ENCODE results near the gene PAK2. TPM values are rescaled to one million over a fixed set of nuclear protein-coding genes. Genes with fewer than 3 reads are reported as not detected.
A peak's percentile ranks its signal among the peaks of the same experiment; 100 is the strongest.

The PAK2 gene
- total RNA-seq, 2 experiments from 2014 or later, result 36.2 to 41.7 TPM

- Mint-ChIP-seq H3K27me3 (no peaks in the 10 kb centered on the region), H3K36me3 (ENCODE audit: low read depth) (peaks cover 70% of the 10 kb centered on the region), H3K4me3 (no peak overlapping the region), H3K4me1 (ENCODE audit: low read depth) (peaks cover 43% of the 10 kb centered on the region), H3K27ac (no peak overlapping the region), H3K9me3 (no peaks in the 10 kb centered on the region)
- CTCF ChIA-PET, result no interaction called here
- no peak for TF ChIP-seq CTCF (IDR thresholded peaks at IDR 0.05)
- ATAC-seq (ENCODE audit: poor library complexity), result no peak
- H3K27ac ChIP-seq (ENCODE audit: low read depth in 1 of 2, low read length in 2 of 2), result no peak overlapping the region
- no peak overlapping the region for H3K4me3 ChIP-seq (ENCODE audit: low read length)
- no peaks in the 10 kb centered on the region for H3K27me3 ChIP-seq (ENCODE audit: control insufficient read depth in 1 of 2, insufficient read depth in 2 of 2, low read length in 2 of 2)
- H3K4me1 ChIP-seq (ENCODE audit: insufficient read depth, low read length), result no peaks in the 10 kb centered on the region
- H3K36me3 ChIP-seq (ENCODE audit: insufficient read depth, low read length), result peaks cover 46% of the 10 kb centered on the region
- no peak for DNase-seq
- POLR2A ChIA-PET, result no interaction called here
- intact Hi-C loops (cut with DNase I, micrococcal nuclease), result no loop called here
- no peaks in the 10 kb centered on the region for H3K9me3 ChIP-seq (ENCODE audit: control insufficient read depth in 1 of 2, insufficient read depth in 1 of 2, low read length in 2 of 2)
These were observed 53.1 kb downstream of the PAK2 start for GRCh38 chr3:196792771-196793170.

- ChIA-PET CTCF (no interaction called here), POLR2A (no interaction called here)
- Histone ChIP-seq H3K9me3 (ENCODE audit: control insufficient read depth in 1 of 2, insufficient read depth in 1 of 2, low read length in 2 of 2) (no peaks in the 10 kb centered on the region), H3K4me3 (ENCODE audit: low read length) (no peak overlapping the region), H3K36me3 (ENCODE audit: insufficient read depth, low read length) (peaks cover 43% of the 10 kb centered on the region), H3K4me1 (ENCODE audit: insufficient read depth, low read length) (no peaks in the 10 kb centered on the region), H3K27me3 (ENCODE audit: control insufficient read depth in 1 of 2, insufficient read depth in 2 of 2, low read length in 2 of 2) (no peaks in the 10 kb centered on the region), H3K27ac (ENCODE audit: low read depth in 1 of 2, low read length in 2 of 2) (no peak overlapping the region)
- ATAC-seq (ENCODE audit: poor library complexity) (no peak), DNase-seq (no peak)
- intact Hi-C loops (cut with DNase I, micrococcal nuclease), result no loop called here
- TF ChIP-seq CTCF (IDR thresholded peaks at IDR 0.05), result no peak
- Mint-ChIP-seq H3K4me3 (no peak overlapping the region), H3K4me1 (ENCODE audit: low read depth) (peaks cover 43% of the 10 kb centered on the region), H3K27me3 (no peaks in the 10 kb centered on the region), H3K27ac (no peak overlapping the region), H3K9me3 (no peaks in the 10 kb centered on the region), H3K36me3 (ENCODE audit: low read depth) (peaks cover 66% of the 10 kb centered on the region)
These were observed 53.6 kb downstream of the PAK2 start for GRCh38 chr3:196793246-196793645.

- H3K4me3 ChIP-seq (ENCODE audit: low read length), result no peak overlapping the region
- intact Hi-C loops (cut with DNase I, micrococcal nuclease), result no loop called here
- Mint-ChIP-seq H3K4me3 (no peak overlapping the region), H3K27me3 (no peaks in the 10 kb centered on the region), H3K9me3 (no peaks in the 10 kb centered on the region), H3K36me3 (ENCODE audit: low read depth) (peaks cover 63% of the 10 kb centered on the region), H3K27ac (peak overlapping the region; percentile 16), H3K4me1 (ENCODE audit: low read depth) (peaks cover 35% of the 10 kb centered on the region)
- H3K27ac ChIP-seq (ENCODE audit: low read depth in 1 of 2, low read length in 2 of 2), result no peak overlapping the region
- no peaks in the 10 kb centered on the region for H3K4me1 ChIP-seq (ENCODE audit: insufficient read depth, low read length)
- no peaks in the 10 kb centered on the region for H3K27me3 ChIP-seq (ENCODE audit: control insufficient read depth in 1 of 2, insufficient read depth in 2 of 2, low read length in 2 of 2)
- TF ChIP-seq CTCF (IDR thresholded peaks at IDR 0.05), result no peak
- H3K9me3 ChIP-seq (ENCODE audit: control insufficient read depth in 1 of 2, insufficient read depth in 1 of 2, low read length in 2 of 2), result no peaks in the 10 kb centered on the region
- ChIA-PET POLR2A (no interaction called here), CTCF (no interaction called here)
- H3K36me3 ChIP-seq (ENCODE audit: insufficient read depth, low read length), result peaks cover 43% of the 10 kb centered on the region
- DNase-seq (no peak), ATAC-seq (ENCODE audit: poor library complexity) (no peak)
These were observed 54.8 kb downstream of the PAK2 start for GRCh38 chr3:196794467-196794866.

Data from CD4-positive, alpha-beta T cell (primary cell).